Gastroesophageal sphincter (tissue), 3 donors: ENCODE data around the gene MICAL1.

Source experiments
- POLR2A ChIP-seq, 2 donors: fragments of 450-650 bp; IDR thresholded peaks; one replicate each; pipeline ENCODE4 v1.6.1; 2017; ENCODE audit warnings: antibody characterized with exemption in 2 of 2, mild to moderate bottlenecking in 2 of 2, moderate library complexity in 1 of 2
- TF ChIP-seq, protein P1 (sequence below), 4 experiments: fragments of 200-600 bp in 2 of 4; fragments of 450-650 bp in 2 of 4; sonication (generic) in 1 of 4; IDR thresholded peaks; one replicate each; pipeline ENCODE4 v1.5.1; 2017 to 2019; ENCODE audit warnings: antibody characterized with exemption in 4 of 4, mild to moderate bottlenecking in 2 of 4, moderate library complexity in 2 of 4

DNA sequence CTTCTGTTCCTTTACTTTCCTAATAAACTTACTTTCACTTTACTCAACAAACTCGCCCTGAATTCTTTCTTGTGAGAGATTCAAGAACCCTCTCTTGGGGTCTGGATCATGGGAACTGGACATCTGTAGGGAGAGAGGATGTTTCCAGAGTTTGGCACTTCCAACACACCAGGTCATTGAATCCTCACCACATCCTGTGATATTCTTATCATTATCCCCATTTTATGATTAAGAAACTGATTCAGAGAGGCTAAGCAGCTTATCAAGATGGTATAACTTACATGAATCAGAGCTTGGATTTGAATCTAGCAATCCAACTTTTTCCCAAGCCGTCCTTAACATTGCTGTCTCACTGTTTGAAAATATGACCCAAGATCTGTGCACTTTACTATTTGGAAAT lies 30.6 kb downstream of the MICAL1 start:
- TF ChIP-seq, protein P1, sequence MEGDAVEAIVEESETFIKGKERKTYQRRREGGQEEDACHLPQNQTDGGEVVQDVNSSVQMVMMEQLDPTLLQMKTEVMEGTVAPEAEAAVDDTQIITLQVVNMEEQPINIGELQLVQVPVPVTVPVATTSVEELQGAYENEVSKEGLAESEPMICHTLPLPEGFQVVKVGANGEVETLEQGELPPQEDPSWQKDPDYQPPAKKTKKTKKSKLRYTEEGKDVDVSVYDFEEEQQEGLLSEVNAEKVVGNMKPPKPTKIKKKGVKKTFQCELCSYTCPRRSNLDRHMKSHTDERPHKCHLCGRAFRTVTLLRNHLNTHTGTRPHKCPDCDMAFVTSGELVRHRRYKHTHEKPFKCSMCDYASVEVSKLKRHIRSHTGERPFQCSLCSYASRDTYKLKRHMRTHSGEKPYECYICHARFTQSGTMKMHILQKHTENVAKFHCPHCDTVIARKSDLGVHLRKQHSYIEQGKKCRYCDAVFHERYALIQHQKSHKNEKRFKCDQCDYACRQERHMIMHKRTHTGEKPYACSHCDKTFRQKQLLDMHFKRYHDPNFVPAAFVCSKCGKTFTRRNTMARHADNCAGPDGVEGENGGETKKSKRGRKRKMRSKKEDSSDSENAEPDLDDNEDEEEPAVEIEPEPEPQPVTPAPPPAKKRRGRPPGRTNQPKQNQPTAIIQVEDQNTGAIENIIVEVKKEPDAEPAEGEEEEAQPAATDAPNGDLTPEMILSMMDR (IDR thresholded peaks at IDR 0.05), result no peak
- no peak for TF ChIP-seq POLR2A (IDR thresholded peaks at IDR 0.05)
